Measurements from ENCODE around the gene SASH3. TPM values are rescaled to one million over a fixed set of nuclear protein-coding genes. Genes with fewer than 3 reads are reported as not detected.
"Not testable (repeated sequence)": the region's sequence is repeated elsewhere in the genome, so short reads cannot be mapped to it uniquely, and the experiment has no call there.

Gene SASH3
- polyA plus RNA-seq (ENCODE audit: insufficient read length), result 3.1 TPM

DNA sequence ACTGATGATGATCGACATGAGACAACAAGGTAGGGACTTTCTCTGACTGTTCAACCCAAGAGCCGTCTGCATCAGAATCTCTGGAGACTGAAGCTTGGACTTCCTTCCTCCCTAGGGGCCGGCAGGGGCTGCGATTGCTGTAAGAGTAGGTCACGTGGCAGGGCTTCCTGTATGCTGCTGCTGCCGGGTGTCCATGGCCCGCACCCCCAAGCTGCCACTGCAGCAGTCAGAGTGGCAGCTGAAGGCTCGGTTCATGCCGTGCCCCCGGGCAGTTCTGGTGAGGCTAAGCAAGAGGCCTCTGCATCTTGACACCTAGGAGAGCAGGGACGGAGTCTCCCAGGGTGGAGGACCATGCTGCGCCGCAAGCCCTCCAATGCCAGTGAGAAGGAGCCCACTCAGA is at the start of gene SASH3:
TSS of gene SASH3 (plus strand) at position 203 of the 400 bp plus-strand sequence. CDS start at position 352, 149 bp downstream.
- no peak for DNase-seq

- DNase-seq, result no peak
Observed at GRCh38 chrX:129731228-129731627, 48.5 kb upstream of the SASH3 start.

DNA sequence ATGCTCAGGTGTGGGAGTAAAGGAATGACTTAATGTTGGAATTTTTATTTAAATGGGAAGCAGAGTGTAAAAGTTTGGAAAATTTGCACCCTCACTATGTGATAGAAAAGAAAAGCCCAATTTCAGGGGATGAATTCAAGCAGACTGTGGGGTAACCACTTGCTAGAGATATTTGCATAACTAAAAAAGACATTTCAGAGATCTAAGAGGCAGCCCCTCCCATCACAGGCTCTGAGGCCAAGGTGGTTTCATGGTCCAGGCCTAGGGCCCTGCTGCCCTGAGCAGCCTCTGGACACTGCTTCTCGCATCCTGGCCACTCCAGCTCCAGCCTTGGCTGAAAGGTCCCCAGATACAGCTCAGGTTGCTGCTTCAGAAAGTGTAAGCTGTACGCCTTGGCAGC is 46.9 kb upstream of the SASH3 start:
- DNase-seq, result no peak

GRCh38 chrX:129733335-129733734 is 46.4 kb upstream of the SASH3 start:
- no peak for DNase-seq

DNA sequence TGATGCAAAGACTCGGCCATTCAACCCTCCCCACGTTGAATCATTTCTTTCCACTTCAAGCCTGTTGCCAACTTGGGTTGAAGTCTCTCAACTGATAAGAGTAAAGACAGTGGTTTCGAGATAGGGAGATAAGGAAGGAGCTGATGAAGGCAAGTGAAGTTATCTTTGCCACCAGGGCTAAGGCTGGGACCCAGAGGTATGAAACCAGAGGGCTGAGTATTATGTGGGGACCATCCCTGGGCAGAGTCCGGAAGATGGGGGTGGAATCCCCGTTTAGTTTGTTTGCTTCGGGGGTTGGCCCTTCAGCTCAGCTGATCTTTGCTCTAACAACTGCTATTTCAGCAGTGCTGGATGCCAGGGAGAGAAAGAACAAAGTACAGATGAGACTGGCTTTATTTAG is 43.3 kb upstream of the SASH3 start:
- no peak for DNase-seq

DNA sequence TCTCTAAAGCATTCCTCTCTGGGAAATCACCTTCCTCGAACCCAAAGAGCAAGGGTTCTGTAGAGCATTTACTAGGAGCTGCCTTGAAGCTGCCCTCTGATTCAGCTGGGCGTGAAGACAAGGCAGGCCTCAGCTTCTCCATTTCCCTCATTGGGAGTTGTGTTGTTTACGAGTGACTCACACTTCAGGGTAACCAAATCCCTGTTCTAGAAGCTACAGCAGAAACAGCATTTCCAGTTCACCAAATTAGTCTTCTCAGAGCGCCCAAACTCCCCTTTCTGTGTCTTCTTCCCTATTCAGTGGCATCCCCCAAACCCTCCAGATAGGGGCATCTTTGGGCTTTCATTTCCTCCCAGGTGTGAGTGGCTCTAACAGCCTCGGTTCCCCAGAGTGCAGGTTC is 41.8 kb upstream of the SASH3 start:
- DNase-seq, result no peak

GRCh38 chrX:129738466-129739308 is 41.1 kb upstream of the SASH3 start, which contains the start of gene XPNPEP2:
Gene XPNPEP2 (plus strand): TSS chrX:129738979. CDS start chrX:129739214, 235 bp downstream.
- peak; percentile 71 for DNase-seq

GRCh38 chrX:129739578-129739977 is 40.2 kb upstream of the SASH3 start:
- no peak for DNase-seq

DNA sequence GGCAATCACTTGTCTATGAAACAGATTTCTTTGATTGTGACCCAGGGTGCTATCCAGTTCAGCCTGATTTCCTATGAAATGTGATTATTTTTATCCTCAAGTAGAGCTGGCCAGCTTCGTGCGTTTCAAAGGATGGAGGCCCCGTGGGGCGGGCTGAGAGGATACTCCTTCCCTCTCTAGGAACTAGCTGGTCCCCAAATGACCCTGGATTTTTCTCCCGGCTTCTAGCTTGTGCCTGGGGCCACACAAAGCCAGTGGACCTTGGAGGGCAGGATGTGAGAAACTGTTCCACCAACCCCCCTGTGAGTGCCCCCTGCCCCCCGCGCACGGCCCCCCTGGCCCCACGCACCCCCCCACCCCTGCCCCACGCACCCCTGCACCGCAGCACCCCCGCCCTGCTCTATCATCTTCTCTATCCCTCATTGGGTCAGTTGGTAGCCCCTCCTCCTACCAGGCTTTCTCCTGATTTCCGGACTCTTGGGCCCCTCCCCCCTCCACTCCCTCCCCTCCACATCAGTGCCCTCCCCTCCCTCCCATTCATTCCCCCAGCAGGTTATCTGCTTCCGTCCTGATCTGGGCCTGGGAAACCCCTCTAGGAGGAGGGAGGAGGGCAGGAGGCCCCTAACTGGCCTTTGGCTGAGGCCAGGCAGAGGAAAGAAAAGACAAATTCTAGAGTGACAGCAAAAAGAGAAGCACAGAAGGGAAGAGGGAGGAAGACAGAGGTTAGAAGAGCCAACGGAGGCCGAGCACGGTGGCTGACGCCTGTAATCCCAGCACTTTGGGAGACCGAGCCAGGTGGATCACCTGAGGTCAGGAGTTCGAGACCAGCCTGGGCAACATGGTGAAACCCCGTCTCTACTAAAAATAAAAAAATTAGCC is 37.6 kb upstream of the SASH3 start:
- no peak for DNase-seq

GRCh38 chrX:129742759-129743152 is 37.0 kb upstream of the SASH3 start:
- not testable (repeated sequence) for DNase-seq

GRCh38 chrX:129743821-129744220 is 35.9 kb upstream of the SASH3 start:
- no peak for DNase-seq

- no peak for DNase-seq
Observed at GRCh38 chrX:129744861-129745321, 34.9 kb upstream of the SASH3 start.

GRCh38 chrX:129746557-129747470 is 32.9 kb upstream of the SASH3 start:
- DNase-seq, result no peak

DNA sequence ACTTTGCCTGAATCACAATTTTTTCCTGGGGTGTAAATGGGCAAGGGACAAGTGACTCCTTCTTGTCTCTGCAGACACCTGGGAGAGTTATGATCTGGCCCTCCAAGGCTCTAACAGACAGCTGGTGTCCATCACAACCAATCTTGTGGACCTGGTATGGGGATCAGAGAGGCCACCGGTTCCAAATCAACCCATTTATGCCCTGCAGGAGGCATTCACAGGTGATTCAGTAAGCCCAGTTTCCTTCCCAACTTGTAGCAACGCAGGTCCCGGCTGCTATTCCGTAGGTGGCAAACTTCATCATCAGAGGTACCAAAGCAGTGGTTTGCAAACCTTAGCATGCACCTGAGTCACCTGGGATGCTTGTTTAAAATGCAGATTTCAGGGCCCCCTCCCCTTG is 32.2 kb upstream of the SASH3 start:
- no peak for DNase-seq

- DNase-seq, result peak; percentile 53
Observed at GRCh38 chrX:129748305-129748704, 31.4 kb upstream of the SASH3 start.

- no peak for DNase-seq
Observed at GRCh38 chrX:129749069-129749468, 30.7 kb upstream of the SASH3 start.

- no peak for DNase-seq
Observed at GRCh38 chrX:129750971-129751370, 28.8 kb upstream of the SASH3 start.

- DNase-seq, result no peak
Observed at GRCh38 chrX:129754056-129755024, 25.4 kb upstream of the SASH3 start.

DNA sequence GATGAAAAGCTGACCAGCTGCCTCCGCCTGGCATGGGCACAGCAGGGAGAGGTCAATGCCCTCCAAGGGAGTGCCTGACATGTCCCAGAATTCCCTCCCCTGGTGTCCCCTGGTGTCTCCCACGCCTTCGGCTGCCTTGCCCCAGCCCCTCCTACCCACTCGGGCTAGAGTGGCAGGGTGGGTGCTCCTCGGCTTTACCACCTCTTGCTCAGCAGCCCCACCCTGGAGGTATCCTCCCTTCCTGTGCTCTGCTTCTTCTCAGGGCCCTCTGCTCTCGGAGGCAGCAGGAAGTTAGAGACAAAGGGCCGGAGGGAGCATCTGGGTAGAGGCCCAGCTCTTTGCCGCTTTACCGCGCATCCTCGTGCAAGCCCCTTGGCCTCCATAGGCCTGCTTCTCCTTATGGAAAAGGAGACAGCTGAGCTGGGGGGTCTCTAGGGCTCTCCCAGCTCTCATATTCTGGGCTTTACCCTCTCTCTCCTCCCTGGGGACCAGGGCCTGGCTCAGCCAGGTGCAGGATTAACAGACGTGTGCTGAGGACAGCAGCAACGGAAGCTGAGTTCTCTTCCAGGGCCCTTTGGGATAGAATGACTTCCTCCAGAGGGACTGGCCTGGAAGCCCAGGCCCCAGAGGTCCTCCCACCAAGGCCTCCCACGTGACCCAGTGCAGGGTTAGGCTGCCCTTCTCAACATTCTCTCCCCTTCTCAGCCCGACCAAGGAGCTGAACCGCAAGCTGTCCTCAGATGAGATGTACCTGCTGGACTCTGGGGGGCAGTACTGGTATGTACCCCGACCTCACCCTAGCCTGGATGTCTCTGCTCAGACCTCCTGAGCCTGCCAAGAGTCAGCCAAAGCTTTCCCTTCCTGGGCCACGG is 23.7 kb upstream of the SASH3 start:
- DNase-seq, result no peak

- no peak for DNase-seq
Observed at GRCh38 chrX:129759576-129760061, 20.1 kb upstream of the SASH3 start.

All from hindlimb muscle (tissue), 1 donor.